ENCODE measurements around the gene SYNDIG1. TPM values are rescaled to one million over a fixed set of nuclear protein-coding genes. Genes with fewer than 3 reads are reported as not detected.

SYNDIG1 gene
- total and polyA plus RNA-seq, 9 of the 15 experiments (the other 6 are each of a cell fraction or from before 2014, with no cell fraction given): not detected

DNA sequence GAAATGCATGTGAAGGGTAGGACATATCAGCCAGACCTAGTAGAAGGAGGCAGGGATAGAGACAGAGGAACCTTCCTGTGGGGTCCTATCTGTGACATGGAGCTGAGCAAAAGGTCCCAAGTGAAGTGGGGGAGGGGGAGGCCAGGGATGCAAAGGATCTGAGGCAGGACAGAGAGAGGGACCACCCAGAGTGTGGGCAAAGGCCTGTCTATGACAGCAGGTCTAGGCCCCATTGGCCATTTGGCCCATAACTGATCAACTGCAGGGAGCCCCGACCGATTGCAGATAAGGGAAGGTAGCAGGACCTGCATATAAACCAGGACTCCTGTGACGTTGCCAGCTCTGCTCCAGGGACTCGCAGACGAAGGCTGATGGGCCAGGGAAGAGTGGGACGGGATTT, 49.6 kb upstream of the SYNDIG1 start:
- 0% methylated on average over 3 of the region's 6 CpGs for WGBS (ENCODE audit: insufficient coverage, low coverage, missing lambda C conversion rate)
- H3K27ac ChIP-seq (ENCODE audit: extremely low read depth, low read depth, low read length): no peak overlapping the region
- POLR2A ChIA-PET: no interaction called here
- H3K79me2 ChIP-seq (ENCODE audit: control insufficient read depth, insufficient read depth, low read length): no peaks in the 10 kb centered on the region
- BruUV-seq (replicated peaks): no TSS peak
- TF ChIP-seq HMGN3 (IDR thresholded peaks at IDR 0.05; ENCODE audit: borderline replicate concordance, extremely low read depth, insufficient read length, low read depth, low read length) (no peak), ZNF354B (CRISPR knock-in tag; IDR thresholded peaks at IDR 0.05) (no peak), GABPB2 (CRISPR knock-in tag; conservative IDR thresholded peaks at IDR 0.05) (no peak), HDAC3 (IDR thresholded peaks at IDR 0.05; ENCODE audit: borderline replicate concordance, partially characterized antibody) (no peak), ADNP (tag; IDR thresholded peaks at IDR 0.05) (no peak), ZNF57 (CRISPR knock-in tag; IDR thresholded peaks at IDR 0.05) (no peak)
- H4K20me1 ChIP-seq (replicated peaks; ENCODE audit: control insufficient read depth, insufficient read depth, low read length): no peaks in the 10 kb centered on the region
- H3K4me3 ChIP-seq: no peak overlapping the region
- H3K4me1 ChIP-seq (replicated peaks in 1 of 2; ENCODE audit: control insufficient read depth in 2 of 2, insufficient read depth in 2 of 2, low read length in 2 of 2): no peaks in the 10 kb centered on the region; a peak in 1 of 5 replicates
- DNase-seq (ENCODE audit: extremely low read depth in 1 of 4, low spot score in 3 of 4) (no peak), FAIRE-seq (no peak), ATAC-seq (no peak)
- H3K27me3 ChIP-seq (ENCODE audit: control insufficient read depth in 2 of 2, insufficient read depth in 2 of 2, low read length in 2 of 2): no peaks in the 10 kb centered on the region
- intact Hi-C loops (cut with micrococcal nuclease): no loop called here
- H3K9me1 ChIP-seq (ENCODE audit: control insufficient read depth, insufficient read depth, low read length): no peaks in the 10 kb centered on the region
- in situ Hi-C loops (cut with MboI): no loop called here
- CTCF ChIA-PET (ENCODE audit: low intra/inter-chr PET ratio): no interaction called here
- H3K36me3 ChIP-seq (ENCODE audit: control insufficient read depth, insufficient read depth, low read length): no peaks in the 10 kb centered on the region
- no peaks in the 10 kb centered on the region for H3K9me3 ChIP-seq (replicated peaks; ENCODE audit: control insufficient read depth, insufficient read depth, low read depth, low read length)
- H3K4me2 ChIP-seq (ENCODE audit: insufficient read depth, low read length): no peak overlapping the region
- H2AFZ ChIP-seq (ENCODE audit: low read depth, low read length): no peak overlapping the region
- no peak overlapping the region for H3K9ac ChIP-seq (ENCODE audit: insufficient read depth in 1 of 2, low read depth in 2 of 2, low read length in 2 of 2)

DNA sequence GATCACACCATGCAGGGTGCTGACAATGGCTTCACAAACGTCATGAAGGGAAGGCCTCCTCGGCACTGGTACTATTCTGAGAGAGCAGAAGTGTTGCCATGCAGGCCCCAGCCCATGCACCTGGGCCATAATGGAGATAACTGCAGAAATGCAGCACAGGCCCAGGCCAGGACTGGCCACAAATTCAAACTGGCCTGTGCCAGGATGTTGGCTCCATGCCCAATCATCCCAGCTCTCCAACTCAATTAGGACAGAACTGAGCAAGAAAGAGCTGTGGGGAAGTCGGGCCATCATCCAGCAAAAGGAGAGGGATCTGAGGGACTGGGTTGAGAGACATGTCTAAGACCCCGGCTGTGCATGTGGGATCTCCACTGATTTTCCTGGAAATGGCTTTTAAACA, 48.9 kb upstream of the SYNDIG1 start:
- in situ Hi-C loops (cut with MboI) (no loop called here), intact Hi-C loops (cut with micrococcal nuclease) (no loop called here)
- BruUV-seq (replicated peaks): no TSS peak
- Histone ChIP-seq H3K9me3 (replicated peaks; ENCODE audit: control insufficient read depth, insufficient read depth, low read depth, low read length) (no peaks in the 10 kb centered on the region), H3K36me3 (ENCODE audit: control insufficient read depth, insufficient read depth, low read length) (no peaks in the 10 kb centered on the region), H4K20me1 (replicated peaks; ENCODE audit: control insufficient read depth, insufficient read depth, low read length) (no peaks in the 10 kb centered on the region), H2AFZ (ENCODE audit: low read depth, low read length) (no peak overlapping the region), H3K4me2 (ENCODE audit: insufficient read depth, low read length) (no peak overlapping the region), H3K27ac (ENCODE audit: extremely low read depth, low read depth, low read length) (no peak overlapping the region), H3K4me3 (no peak overlapping the region), H3K79me2 (ENCODE audit: control insufficient read depth, insufficient read depth, low read length) (no peaks in the 10 kb centered on the region), H3K27me3 (ENCODE audit: control insufficient read depth in 2 of 2, insufficient read depth in 2 of 2, low read length in 2 of 2) (no peaks in the 10 kb centered on the region), H3K4me1 (replicated peaks in 1 of 2; ENCODE audit: control insufficient read depth in 2 of 2, insufficient read depth in 2 of 2, low read length in 2 of 2) (no peaks in the 10 kb centered on the region; a peak in 1 of 5 replicates), H3K9me1 (ENCODE audit: control insufficient read depth, insufficient read depth, low read length) (no peaks in the 10 kb centered on the region), H3K9ac (ENCODE audit: insufficient read depth in 1 of 2, low read depth in 2 of 2, low read length in 2 of 2) (no peak overlapping the region)
- POLR2A ChIA-PET: no interaction called here
- CTCF ChIA-PET (ENCODE audit: low intra/inter-chr PET ratio): no interaction called here
- ATAC-seq: no peak
- no peak for FAIRE-seq
- TF ChIP-seq BRCA1 (IDR thresholded peaks at IDR 0.05) (no peak), BRCA1 (CRISPR knock-in tag; IDR thresholded peaks at IDR 0.05) (no peak), ZNF324 (CRISPR knock-in tag; IDR thresholded peaks at IDR 0.05) (no peak), NR1H2 (CRISPR knock-in tag; IDR thresholded peaks at IDR 0.05) (no peak), NR4A1 (CRISPR knock-in tag; IDR thresholded peaks at IDR 0.05) (no peak), NR4A1 (tag; IDR thresholded peaks at IDR 0.05) (no peak)
- TF ChIP-seq, protein P1, sequence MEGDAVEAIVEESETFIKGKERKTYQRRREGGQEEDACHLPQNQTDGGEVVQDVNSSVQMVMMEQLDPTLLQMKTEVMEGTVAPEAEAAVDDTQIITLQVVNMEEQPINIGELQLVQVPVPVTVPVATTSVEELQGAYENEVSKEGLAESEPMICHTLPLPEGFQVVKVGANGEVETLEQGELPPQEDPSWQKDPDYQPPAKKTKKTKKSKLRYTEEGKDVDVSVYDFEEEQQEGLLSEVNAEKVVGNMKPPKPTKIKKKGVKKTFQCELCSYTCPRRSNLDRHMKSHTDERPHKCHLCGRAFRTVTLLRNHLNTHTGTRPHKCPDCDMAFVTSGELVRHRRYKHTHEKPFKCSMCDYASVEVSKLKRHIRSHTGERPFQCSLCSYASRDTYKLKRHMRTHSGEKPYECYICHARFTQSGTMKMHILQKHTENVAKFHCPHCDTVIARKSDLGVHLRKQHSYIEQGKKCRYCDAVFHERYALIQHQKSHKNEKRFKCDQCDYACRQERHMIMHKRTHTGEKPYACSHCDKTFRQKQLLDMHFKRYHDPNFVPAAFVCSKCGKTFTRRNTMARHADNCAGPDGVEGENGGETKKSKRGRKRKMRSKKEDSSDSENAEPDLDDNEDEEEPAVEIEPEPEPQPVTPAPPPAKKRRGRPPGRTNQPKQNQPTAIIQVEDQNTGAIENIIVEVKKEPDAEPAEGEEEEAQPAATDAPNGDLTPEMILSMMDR (IDR thresholded peaks at IDR 0.05 in 2 of 3, conservative IDR thresholded peaks at IDR 0.05 in 1 of 3; ENCODE audit: insufficient read depth in 2 of 3, low read depth in 1 of 3, low read length in 3 of 3): no peak
- no peak for DNase-seq (ENCODE audit: extremely low read depth in 1 of 4, low spot score in 3 of 4)
- 0% methylated on average over 3 of the region's 4 CpGs for WGBS (ENCODE audit: insufficient coverage, low coverage, missing lambda C conversion rate)
